NCI-H128 (cell line): ENCODE data around the gene OR1I1.
"Not testable (repeated sequence)": the region's sequence is repeated elsewhere in the genome, so short reads cannot be mapped to it uniquely, and the experiment has no call there.

Experiments used
- DNase-seq: peaks from one replicate; lab custom pipeline; 2025; ENCODE audit not compliant: unreplicated experiment; lab: John Stamatoyannopoulos, UW

The OR1I1 gene

DNA sequence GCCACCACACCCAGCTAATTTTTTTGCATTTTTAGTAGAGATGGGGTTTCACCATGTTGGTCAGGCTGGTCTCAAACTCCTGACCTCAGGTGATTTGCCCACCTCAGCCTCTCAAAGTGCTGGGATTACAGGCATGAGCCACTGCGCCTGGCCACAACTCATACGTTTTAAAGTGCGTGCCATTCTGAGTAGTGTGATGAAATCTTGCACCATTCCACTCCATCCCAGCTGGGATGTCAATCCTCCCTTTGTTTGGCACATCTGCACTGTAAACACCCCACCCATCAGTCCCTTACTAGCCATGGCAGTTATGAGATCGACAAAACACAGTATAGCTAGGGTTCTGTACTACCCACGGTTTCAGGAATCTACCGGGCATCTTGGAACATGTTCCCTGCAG lies 16.0 kb downstream of the OR1I1 start:
- not testable (repeated sequence) for DNase-seq

GRCh38 chr19:15098460-15098859 lies 16.4 kb downstream of the OR1I1 start:
- DNase-seq: no peak

- no peak for DNase-seq
Measured at GRCh38 chr19:15099017-15099582, 17.1 kb downstream of the OR1I1 start.

DNA sequence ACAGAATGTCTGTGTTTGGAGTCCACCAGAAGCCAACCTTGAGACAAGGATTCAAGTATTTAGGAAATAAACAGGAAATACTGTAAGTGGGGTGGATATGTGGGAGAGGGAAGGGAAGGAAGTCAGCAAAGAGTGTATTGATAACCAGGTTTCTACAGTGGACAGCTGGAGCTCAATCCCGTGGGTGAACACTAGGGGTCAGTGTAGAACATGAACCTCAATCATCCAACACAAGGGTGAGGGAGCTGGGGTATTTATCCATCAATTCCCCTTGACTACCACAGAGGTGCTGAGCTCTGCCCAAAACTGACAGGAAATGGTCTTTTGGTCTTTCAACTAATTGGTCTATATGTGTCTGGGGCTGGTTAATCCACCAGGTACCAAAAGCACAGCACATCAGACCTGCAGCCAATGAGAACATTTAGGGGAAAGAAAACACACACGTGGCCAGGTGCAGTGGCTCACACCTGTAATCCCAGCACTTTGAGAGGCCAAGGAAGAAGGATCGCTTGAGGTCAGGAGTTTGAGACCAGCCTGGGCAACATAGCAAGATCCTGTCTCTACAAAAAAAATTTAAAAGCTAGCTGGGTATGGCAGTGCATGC lies 19.6 kb downstream of the OR1I1 start:
- no peak for DNase-seq

DNA sequence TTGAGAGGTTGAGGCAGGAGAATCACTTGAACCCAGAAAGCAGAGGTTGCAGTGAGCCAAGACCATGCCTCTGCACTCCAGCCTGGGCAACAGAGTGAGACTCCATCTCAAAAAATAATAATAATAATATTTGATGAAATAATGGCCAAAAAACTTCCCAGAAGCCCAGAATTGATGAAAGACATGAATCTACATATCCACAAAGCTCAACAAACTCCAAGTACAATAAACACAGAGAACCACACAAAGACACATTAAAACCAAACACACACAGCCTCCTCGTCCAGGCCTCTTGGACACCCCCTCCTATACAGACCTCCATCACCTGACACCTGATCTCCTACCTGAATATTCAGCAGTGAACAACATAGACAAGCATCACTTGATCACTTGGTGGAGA lies 22.0 kb downstream of the OR1I1 start:
- DNase-seq: no peak

DNA sequence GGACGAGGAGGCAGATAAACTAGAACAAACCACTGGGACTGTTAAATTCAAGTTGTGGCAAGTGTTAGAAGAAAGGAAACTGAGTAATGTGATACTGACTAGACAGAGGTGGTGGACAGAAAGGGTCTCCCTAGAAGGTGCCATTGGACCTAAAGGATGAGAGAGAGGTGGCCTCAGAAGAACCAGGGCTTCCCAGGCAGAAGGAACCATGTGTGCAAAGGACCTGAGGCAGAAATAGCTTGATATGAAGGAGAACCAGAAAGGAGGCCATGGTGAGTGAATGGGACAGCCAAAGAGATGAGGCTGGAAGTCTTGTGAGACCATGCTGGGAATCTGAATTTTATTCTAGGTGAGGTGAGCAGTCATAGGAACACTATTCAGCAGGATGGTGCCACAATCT lies 22.4 kb downstream of the OR1I1 start:
- DNase-seq: no peak

DNA sequence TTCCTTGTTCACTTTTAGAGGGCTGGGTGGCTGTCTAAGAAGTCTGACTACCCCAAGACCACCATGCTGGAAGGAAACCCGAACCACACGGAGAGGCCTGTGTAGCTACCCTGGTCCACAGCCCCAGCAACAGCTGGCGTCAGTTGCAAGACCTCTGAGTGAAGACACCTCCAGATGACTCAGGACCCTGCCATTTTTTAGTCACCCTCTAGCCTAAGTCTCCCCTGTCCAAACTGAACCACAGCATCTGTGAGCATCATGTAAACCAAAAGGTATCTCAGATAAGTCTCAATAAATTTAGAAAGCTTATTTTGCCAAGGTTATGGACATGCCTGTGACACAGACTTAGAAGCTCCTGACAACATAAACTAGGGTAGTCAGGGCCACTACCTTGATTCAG lies 23.0 kb downstream of the OR1I1 start:
- no peak for DNase-seq

DNA sequence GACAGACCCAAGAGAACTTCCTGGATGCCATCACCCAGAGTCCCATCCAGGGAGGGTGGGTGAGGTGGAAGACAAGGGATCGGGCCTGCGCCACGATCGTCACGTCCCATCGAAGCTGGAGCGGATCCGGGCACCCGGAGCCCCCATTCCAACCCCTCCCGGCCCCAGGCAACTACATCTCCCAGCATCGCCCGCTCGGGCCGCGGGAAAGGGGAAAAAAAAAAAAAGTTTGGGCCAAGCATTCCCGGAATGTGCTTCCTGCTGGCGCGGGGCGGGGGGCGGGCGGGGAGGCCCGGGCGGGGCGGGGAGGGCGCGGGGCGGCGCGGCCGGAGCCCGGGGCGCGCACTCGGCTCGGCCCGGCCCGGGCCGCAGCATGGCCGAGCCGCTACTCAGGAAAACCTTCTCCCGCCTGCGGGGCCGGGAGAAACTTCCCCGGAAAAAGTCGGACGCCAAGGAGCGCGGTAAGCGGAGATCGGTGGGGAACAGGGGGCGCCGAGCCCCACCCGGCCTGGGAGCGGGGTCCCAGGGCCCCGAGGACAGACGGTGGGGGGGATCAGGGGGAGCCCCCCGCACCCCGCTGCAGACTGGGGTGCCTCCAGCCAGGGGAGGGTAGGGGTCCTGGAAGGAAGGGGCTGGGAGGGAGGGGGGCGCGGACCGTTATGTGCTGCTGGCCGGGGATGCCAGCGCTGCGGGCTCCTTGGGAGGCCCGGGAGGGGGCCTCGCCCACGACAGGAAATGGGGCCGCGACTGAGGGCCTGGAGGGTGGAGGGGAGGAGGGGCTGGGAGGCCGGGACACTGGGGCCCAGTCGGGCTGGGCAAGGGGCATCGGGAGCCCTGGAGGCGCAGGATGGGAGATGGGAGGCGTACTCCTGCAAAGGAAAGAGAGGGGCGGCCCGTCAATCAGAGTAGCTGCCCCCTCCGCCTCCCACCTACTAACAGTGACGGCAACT lies 25.3 kb downstream of the OR1I1 start, which contains the start of gene SYDE1:
SYDE1 (plus strand) TSS at position 341 of the 950 bp plus-strand sequence; CDS start at position 374, 33 bp downstream.
- DNase-seq: no peak

DNA sequence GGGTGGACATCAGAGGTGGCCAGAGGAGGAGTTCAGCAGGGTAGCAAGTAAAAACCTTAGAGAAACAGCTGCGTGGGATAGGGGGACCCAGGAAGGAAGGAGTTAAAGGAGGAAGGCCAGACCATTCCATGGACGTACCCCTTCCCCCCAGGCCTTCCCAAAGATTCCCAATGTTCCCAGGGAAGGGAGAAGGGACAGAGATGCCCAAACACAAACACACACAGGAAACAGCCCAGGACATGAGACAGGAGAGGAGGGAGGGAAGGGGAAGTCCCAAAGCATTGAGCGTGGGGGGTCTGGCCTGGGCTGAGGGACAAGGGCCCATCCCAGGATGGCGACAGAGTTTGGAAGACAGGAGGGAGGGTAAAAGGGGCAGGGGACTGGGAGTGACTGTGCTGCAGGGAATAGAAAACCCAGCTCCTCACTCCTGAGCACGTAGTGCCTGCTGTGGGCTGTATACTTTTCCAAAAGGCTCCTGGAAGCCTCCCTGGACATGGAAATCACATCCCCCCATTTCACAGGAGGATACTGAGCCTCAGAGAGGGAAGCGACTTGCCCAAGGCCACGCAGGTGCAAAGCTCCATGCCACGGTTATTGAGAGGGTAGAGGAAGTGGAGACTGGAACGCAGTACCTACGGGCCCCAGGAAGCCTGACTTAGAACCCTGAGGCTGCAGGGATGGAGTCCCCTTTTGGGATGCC lies 26.3 kb downstream of the OR1I1 start:
- DNase-seq: no peak

DNA sequence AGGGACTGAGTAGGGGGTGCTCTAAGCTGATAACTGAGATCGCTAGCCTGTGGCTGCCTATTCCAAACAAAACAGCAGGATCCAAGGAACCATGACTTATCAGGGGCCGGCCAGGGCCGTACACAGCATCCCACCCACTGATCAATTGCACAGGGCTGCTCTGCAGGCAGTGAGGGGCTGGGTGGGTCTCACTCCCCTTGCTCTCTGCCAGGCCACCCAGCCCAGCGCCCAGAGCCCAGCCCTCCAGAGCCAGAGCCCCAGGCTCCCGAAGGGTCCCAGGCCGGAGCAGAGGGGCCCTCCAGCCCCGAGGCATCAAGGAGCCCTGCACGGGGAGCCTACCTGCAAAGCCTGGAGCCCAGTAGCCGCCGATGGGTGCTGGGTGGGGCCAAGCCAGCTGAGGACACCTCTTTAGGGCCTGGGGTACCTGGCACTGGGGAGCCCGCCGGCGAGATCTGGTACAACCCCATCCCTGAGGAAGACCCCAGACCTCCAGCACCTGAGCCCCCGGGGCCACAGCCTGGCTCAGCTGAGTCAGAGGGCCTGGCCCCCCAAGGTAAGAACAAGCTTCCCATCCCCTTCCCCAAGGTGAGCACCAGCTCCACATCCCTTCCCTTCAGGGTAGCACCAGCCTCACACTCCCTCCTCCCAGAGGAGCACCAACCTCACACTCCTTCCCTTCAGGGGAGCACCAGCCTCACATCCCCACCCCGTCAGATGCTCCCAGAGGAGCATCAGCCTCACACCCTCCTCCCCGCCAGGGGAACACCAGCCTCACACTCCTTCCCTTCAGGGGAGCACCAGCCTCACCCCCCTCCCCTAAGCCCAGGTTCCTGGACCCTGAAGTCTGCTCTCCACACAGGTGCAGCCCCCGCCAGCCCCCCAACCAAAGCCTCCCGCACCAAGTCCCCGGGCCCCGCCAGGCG lies 27.1 kb downstream of the OR1I1 start:
- no peak for DNase-seq

GRCh38 chr19:15109768-15110417 lies 27.9 kb downstream of the OR1I1 start:
- DNase-seq: no peak

DNA sequence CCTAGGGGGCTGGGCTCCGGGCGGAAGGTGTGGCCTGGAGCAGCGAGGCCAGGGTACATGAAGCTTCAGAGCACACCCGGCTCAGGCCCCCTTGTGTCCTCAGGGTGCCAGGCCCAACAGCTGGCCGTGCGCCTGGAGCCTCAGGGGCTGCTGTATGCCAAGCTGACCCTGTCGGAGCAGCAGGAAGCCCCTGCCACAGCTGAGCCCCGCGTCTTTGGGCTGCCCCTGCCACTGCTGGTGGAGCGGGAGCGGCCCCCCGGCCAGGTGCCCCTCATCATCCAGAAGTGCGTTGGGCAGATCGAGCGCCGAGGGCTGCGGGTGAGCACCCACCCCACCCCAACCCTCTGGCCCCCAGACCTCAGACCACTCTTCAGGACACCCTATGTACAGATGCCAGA lies 28.4 kb downstream of the OR1I1 start:
- no peak for DNase-seq

GRCh38 chr19:15111758-15112157 lies 29.7 kb downstream of the OR1I1 start:
- no peak for DNase-seq

DNA sequence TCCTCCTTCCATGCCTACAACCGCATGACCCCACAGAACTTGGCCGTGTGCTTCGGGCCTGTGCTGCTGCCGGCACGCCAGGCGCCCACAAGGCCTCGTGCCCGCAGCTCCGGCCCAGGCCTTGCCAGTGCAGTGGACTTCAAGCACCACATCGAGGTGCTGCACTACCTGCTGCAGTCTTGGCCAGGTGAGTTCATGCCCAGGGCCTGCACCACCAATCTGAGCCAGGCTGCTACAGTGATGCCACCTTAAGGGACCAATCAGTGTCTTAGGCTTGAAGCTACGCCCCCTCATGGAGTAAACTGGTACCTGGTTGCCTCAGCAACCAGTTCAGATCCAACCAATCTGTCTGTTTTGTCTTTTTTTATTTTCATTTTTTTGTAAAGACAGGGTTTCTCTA lies 30.4 kb downstream of the OR1I1 start:
- DNase-seq: no peak

GRCh38 chr19:15113245-15114152 lies 31.5 kb downstream of the OR1I1 start:
- DNase-seq: no peak

GRCh38 chr19:15114153-15114540 lies 32.1 kb downstream of the OR1I1 start:
- no peak for DNase-seq

DNA sequence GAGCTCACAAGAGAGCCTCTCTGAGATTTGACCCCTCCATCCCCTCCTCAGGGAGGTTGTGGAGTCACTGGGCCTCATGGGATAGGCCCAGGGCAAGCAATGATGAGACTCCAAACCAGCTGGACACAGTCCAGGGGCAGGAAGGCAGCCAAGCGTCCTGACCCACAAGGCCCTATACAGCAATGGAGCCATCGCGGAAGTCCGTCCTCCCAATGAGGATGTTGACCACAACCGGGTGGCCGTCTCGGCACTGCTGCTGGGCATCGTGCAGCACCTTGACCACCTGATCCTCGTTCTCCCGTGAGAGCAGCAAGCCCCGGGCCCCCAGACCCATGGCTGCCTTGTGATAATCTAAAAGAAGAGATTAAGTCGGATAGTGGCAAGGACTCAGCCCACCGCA lies 33.1 kb downstream of the OR1I1 start:
- DNase-seq: no peak

DNA sequence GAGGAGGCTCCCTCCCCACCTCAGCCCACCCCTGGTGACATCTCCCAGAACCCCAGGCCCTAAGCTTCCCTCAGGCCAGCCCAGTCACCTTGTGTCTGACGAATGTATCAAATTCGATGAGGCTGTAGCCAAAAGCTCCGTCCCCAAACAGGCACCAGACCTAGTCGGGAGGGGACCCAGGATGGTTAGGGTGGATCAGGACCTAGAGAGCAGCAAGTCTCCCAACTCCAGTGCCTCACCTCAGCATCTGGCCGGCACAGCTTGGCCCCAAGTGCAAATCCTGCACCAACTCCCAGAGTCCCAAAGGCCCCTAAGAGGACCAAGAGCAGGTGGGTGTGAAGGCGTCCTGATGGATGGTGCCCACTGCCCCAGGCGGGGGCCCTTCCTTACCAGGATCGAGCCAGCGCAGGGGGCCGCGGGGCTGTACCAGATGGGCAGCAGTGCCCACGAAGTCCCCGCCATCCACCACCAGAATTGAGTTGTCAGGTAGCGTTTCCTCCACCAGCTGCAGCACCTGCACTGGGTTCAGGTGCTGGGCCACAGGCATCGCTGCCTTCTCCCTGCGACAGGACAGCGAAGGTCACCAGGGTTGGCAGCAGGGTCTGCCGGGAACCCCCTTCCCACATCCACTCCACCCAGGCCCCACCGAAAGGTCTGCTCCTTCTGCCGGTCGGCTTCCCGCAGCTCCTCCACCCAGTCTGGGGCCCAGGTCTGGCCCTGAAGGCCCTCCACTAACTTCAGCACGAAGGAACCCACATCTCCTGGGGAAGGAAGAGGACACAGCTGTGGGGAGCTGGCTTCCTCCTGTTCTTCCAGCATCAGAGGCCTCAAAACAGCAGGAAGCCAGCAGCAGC lies 34.0 kb downstream of the OR1I1 start:
- no peak for DNase-seq
